Measurements from ENCODE around the gene TNNI3. TPM values are rescaled to one million over a fixed set of nuclear protein-coding genes. Genes with fewer than 3 reads are reported as not detected.

Gene TNNI3
- total and polyA plus RNA-seq, 2 donors (not counting 3 experiments of a cell fraction or from before 2014, with no cell fraction given): not detected

DNA sequence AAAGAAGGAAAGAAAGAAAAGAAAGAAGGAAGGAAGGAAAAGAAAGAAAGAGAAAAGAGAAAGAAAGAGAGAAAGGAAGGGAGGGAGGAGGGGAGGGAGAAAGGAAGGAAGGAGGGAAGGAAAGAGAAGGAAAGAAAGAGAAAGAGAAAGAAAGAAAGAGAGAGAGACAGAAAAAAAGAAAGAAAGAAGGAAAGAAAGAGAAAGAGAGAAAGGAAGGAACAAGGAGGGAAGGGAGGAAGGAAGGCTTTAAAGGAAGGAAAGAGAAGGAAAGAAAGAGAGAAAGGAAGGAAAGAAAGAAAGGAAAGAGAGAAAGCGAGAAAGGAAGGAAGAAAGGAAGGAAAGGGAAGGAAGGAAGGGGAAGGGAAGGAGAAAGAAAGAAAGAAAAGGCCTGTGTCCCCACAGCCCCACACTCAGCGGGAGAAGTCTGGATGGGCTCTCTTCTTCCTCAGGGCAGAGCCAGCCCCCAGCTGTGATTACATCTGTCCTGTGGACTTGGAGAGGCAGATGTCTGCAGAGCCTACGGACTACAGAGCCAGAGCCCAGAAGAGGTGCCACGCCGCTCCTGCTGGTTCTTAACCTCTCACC lies 42.2 kb upstream of the TNNI3 start:
- Histone ChIP-seq H3K36me3 (ENCODE audit: control insufficient read depth in 2 of 2, extremely low read depth in 1 of 2, insufficient read depth in 2 of 2, low read length in 2 of 2) (no peaks in the 10 kb centered on the region), H3K27ac (ENCODE audit: insufficient read depth, low read depth, low read length) (no peak overlapping the region), H3K4me1 (ENCODE audit: control insufficient read depth, extremely low read depth, insufficient read depth, low read length) (no peaks in the 10 kb centered on the region), H2AFZ (ENCODE audit: low read depth, low read length) (no peak overlapping the region), H3K9me1 (replicated peaks; ENCODE audit: control insufficient read depth, extremely low read depth, insufficient read depth, low read length) (no peaks in the 10 kb centered on the region), H3K79me2 (ENCODE audit: control insufficient read depth, insufficient read depth, low read length) (no peaks in the 10 kb centered on the region), H4K20me1 (replicated peaks; ENCODE audit: control insufficient read depth, extremely low read depth, insufficient read depth, low read length) (no peaks in the 10 kb centered on the region), H3K4me2 (ENCODE audit: insufficient read depth, low read length) (no peak overlapping the region), H3K9me3 (replicated peaks; ENCODE audit: control insufficient read depth, insufficient read depth, low read length) (no peaks in the 10 kb centered on the region), H3K4me3 (replicated peaks in 1 of 3; ENCODE audit: insufficient read depth in 1 of 3, low read depth in 1 of 3, low read length in 3 of 3) (no peak overlapping the region), H3K27me3 (ENCODE audit: control insufficient read depth in 2 of 2, insufficient read depth in 2 of 2, low read length in 2 of 2) (no peaks in the 10 kb centered on the region), H3K9ac (replicated peaks; ENCODE audit: extremely low read depth, insufficient read depth, low read length) (no peak overlapping the region)
- ChIA-PET CTCF (interaction anchor here (1.4 to 1.7 kb wide), 2 partner anchors 184 to 268 kb away, joined by 4 to 5 read pairs; partner anchors contain the start of gene TMEM238), POLR2A (interaction anchor here (0.6 kb wide), 1 partner anchor 7 kb away, joined by 3 read pairs; no protein-coding TSS in a partner anchor)
- DNase-seq (ENCODE audit: low read depth, low spot score): no peak
- dilution Hi-C loops (cut with MboI; ENCODE audit: extremely low pct_ligation_motif_present, low sequenced_read_pairs): no loop called here
- no peak for TF ChIP-seq POLR2AphosphoS5 (IDR thresholded peaks at IDR 0.05; ENCODE audit: insufficient read depth, low read depth, low read length)
- TF ChIP-seq, protein P1, sequence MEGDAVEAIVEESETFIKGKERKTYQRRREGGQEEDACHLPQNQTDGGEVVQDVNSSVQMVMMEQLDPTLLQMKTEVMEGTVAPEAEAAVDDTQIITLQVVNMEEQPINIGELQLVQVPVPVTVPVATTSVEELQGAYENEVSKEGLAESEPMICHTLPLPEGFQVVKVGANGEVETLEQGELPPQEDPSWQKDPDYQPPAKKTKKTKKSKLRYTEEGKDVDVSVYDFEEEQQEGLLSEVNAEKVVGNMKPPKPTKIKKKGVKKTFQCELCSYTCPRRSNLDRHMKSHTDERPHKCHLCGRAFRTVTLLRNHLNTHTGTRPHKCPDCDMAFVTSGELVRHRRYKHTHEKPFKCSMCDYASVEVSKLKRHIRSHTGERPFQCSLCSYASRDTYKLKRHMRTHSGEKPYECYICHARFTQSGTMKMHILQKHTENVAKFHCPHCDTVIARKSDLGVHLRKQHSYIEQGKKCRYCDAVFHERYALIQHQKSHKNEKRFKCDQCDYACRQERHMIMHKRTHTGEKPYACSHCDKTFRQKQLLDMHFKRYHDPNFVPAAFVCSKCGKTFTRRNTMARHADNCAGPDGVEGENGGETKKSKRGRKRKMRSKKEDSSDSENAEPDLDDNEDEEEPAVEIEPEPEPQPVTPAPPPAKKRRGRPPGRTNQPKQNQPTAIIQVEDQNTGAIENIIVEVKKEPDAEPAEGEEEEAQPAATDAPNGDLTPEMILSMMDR (IDR thresholded peaks at IDR 0.05; ENCODE audit: extremely low read depth in 1 of 2, insufficient read depth in 1 of 2, low read depth in 1 of 2, low read length in 2 of 2): no peak
- TF ChIP-seq, protein P2, sequence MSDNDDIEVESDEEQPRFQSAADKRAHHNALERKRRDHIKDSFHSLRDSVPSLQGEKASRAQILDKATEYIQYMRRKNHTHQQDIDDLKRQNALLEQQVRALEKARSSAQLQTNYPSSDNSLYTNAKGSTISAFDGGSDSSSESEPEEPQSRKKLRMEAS (IDR thresholded peaks at IDR 0.05; ENCODE audit: insufficient read depth, insufficient read length): no peak
- TF ChIP-seq EZH2 (IDR thresholded peaks at IDR 0.05; ENCODE audit: borderline replicate concordance, low read depth, low read length, severe bottlenecking): no peak
- no peak for TF ChIP-seq POLR2A (IDR thresholded peaks at IDR 0.05; ENCODE audit: low read depth, low read length)
- TF ChIP-seq FOS (IDR thresholded peaks at IDR 0.05; ENCODE audit: borderline replicate concordance, insufficient read depth, low read length): no peak
- no peak for TF ChIP-seq MYC (IDR thresholded peaks at IDR 0.05; ENCODE audit: low read depth, low read length)
- TF ChIP-seq JUN (IDR thresholded peaks at IDR 0.05; ENCODE audit: borderline replicate concordance, insufficient read depth, insufficient read length, low read depth): no peak
- no peak for TF ChIP-seq GATA2 (IDR thresholded peaks at IDR 0.05; ENCODE audit: insufficient read depth, insufficient read length, low read depth, low read length)
- intact Hi-C loops (cut with micrococcal nuclease): no loop called here
- no TSS peak for BruUV-seq (replicated peaks)
- no peak for FAIRE-seq
